ENCODE data around the gene BBIP1. TPM values are rescaled to one million over a fixed set of nuclear protein-coding genes. Genes with fewer than 3 reads are reported as not detected.
"Not testable (repeated sequence)": the region's sequence is repeated elsewhere in the genome, so short reads cannot be mapped to it uniquely, and the experiment has no call there.

Gene BBIP1
- polyA plus RNA-seq, 4 donors: 41.2 to 55.6 (median 54.0) TPM

GRCh38 chr10:110887560-110887959 lies 31.4 kb downstream of the BBIP1 start:
- no peak for DNase-seq (ENCODE audit: low read depth in 4 of 4, low spot score in 3 of 4)

- DNase-seq (ENCODE audit: low read depth in 4 of 4, low spot score in 3 of 4): no peak
These were observed 32.9 kb downstream of the BBIP1 start for GRCh38 chr10:110885932-110886674.

DNA sequence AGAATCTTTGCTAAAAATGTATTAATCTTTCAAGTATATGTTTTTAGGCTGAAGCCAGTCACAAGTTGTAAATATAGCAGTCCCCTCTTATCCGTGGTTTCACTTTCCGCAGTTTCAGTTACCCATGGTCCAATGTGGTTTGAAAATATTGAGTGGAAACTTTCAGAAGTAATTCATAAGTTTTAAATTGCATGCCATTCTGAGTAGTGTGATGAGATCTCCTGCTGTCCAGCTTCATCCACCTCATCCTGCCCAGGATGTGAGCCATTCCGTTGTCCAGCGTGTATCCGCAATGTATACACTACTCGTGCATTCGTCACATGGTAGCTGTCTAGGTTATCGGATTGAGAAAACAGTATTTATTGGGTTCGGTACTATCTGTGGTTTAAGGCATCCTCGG lies 35.1 kb downstream of the BBIP1 start:
- DNase-seq (ENCODE audit: low read depth in 4 of 4, low spot score in 3 of 4): no peak

DNA sequence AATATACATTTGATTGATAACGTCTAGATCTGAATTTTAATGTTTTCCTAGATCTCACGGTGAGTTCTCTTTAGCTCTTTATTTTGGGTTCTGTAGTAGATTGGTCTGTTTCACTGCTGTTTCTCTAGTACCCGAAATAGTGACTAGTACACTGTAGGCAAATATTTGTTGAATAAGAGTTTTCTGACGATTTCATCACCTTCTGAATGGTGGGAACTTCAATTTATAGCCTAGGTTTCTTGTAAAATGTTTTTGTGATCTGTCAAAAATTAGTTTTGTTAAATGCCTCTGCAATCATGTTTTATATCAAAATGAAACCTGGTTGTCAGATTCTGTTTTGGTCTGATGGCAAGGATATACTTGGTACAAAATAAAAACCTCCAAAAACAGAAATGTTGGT lies 37.1 kb downstream of the BBIP1 start:
- DNase-seq (ENCODE audit: low read depth in 4 of 4, low spot score in 3 of 4): no peak

GRCh38 chr10:110881247-110881646 lies 37.7 kb downstream of the BBIP1 start:
- no peak for DNase-seq (ENCODE audit: low read depth in 4 of 4, low spot score in 3 of 4)

DNA sequence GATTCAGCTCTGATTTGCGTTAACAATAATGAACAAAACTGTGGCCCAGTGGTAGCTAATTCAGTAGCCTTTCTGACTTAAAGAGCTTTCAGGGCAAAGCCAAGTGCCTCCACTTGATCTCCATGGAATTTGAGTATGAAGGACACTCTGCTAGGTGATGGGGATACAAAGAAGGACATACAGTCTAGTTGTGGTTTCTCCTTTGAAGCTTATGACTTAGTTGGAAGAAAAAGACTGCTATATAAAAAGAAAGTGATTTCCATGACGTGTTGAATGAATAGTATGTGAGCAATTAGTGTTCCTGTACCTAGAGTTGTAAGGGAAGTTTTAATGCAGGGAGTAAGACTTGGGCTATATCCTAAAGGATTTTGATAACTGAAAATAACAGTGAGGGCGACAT lies 39.0 kb downstream of the BBIP1 start:
- no peak for DNase-seq (ENCODE audit: low read depth in 4 of 4, low spot score in 3 of 4)

DNA sequence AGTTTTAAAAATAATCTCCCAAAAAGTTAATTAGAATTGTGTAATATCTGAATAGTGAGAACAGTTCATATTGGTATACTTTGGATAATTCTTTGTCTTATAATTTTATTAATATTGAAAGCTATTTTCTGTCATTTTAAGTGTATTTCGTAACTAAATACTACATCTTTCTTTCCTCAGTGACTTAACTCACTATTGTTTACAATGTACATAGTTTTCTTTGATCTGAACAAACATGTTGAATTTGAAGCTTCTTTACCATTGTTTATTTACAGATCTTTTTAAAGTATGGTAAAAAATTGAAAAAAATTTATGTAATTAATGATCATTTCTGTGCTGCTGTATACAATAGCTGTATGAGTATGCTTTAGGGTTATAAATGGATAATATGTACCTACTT lies 42.2 kb downstream of the BBIP1 start:
- no peak for DNase-seq (ENCODE audit: low read depth in 4 of 4, low spot score in 3 of 4)

DNA sequence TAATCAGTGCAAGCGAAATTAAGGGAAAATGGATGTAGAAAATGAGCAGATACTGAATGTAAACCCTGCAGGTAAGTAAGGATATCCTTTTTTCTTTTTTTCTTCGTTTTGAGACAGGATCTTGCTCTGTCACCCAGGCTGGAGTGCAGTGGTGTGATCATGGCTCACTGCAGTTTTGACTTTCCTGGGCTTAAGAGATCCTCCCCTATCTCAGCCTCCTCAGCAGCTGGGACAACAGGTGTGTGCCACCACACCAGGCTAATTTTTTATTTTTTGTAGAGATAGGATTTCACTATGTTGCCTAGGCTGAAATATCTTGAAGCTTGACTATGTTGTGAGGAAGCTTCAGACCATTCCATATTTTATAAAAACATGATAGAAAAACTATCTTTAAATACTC lies 43.0 kb downstream of the BBIP1 start:
- no peak for DNase-seq (ENCODE audit: low read depth in 4 of 4, low spot score in 3 of 4)

DNA sequence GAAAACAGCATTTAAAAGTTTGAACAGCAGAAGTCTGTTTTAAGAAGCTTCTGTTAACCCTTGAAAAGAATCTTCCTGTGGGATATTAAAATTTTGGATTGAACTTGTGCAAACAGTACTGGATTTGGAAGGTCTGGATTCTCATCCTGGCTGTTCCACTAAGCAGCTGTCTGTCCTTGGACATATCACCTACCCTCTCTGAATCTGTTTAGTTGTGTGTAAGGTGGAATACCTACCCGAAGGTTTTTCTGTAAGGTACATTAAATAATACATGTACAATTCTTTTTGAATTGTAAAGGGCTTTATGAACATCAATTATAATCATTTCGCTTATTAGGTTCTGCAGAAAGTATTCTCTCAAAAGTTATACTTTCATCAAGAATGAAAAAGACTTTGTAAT lies 45.0 kb downstream of the BBIP1 start:
- no peak for DNase-seq (ENCODE audit: low read depth in 4 of 4, low spot score in 3 of 4)

DNA sequence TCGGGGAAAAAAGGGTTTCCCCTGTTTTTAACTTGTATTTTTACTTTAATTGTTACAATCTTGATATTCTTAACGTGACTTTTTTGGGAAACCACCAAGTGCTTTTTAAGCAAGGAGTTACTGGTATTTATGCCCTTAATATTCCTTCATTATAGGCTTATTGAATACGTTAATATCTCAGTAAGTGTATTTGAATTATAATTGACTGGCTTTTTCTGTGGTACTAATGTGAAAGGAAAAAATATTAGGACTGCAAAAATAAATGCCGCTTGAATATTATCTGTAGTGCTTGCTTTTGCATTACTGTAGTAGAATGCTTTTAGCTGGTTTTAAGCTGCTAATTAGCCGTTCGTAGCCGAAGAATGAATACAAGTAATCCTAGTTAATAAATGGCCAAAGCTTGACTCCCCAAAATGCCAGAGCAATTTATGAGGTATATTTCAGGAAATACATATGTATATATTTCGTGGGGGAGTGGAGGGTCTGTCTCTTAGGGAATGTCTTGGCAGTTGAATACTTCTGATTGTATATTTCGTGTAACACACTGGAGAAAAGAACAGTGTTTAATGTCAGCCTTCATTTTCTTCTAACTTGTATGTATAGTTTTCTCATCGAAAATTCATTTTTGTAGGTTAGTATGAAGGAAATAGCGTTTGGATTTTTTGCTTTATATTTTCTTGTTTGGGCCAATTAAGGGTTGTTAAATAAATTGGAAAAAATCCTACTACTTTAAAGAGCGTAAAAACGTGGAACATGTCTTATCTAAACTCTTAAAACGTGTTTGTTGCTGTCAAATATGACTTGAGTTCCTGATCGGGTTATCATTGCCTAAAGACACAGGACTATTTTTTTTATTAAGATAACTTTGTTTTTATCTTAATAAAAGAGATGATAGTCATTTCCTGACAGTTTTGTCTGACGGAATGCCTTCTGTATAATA lies 45.7 kb downstream of the BBIP1 start:
- no peak for DNase-seq (ENCODE audit: low read depth in 4 of 4, low spot score in 3 of 4)

DNA sequence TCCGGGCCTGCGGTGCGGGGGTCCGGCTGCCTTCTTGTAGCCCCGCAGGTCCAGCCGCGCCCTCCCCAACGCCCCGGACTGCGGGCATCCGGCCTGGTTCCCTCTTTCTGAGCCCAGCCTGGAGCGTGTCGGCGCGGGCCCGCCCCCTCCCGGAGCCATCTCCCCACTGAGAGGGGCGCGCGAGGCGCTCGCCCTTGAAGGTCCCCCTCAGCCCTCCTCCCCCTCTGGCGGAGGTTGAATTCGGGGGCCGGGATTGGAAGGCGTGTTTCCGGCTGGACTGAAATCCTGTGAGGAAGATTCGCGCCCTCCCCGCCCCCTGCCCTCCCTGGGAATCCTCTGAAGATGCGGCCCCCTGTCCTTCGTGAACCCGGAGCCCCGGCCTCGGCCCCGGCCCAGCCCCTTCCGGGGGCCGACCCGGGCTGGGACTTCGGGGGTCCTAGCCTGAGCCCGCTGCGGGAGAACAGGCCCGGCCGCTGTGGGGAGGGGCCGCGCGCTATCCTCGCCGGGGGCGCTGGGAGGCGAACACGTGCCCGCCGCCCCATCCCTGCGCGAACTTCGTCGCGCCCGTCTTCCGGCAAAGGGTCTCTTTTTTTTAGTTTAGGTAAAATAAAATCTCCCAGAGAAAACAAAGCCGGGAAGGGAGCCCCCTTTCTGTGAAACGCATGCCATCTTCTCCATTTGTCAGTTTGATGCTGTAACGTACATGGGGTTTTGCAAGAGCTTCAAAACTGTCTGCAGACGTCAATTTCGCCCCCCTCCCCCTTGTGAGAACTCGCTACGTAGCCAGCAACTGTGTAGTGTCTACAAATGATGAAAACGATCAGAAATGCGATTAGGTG lies 46.6 kb downstream of the BBIP1 start:
- peak; percentile 62 to 68 (median 64) for DNase-seq (ENCODE audit: low read depth in 4 of 4, low spot score in 3 of 4)

GRCh38 chr10:110871298-110872084 lies 47.5 kb downstream of the BBIP1 start, which contains the start of gene PDCD4:
TSS of gene PDCD4 (plus strand) at chr10:110871928. CDS start at chr10:110876028, 4,100 bp downstream.
- DNase-seq (ENCODE audit: low read depth in 4 of 4, low spot score in 3 of 4): peak; percentile 98 to 99 (median 99)

DNA sequence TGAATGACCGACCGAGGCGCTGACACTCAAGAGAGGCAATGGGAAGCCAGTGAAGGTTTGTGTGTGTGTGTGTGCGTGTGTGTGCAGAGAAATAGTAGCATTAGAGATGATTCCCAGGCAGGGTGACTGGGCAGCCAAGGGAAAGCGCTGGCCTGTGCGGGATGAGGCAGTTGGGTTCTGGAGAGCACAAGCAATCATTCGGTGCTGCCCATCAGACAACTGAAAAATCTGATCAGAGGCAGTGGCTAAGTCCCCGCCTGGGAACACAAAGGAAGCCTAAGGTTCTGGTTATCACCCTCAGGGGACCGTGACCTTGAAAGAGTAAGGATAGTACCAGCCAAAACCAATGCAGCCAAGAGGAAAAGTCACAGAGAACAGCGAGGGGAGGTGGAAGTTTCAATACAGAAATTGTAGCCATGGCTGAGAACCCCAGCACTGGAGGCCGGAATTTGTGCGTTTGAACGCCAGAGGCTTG lies 48.1 kb downstream of the BBIP1 start:
- no peak for DNase-seq (ENCODE audit: low read depth in 4 of 4, low spot score in 3 of 4)

GRCh38 chr10:110868981-110869380 lies 50.0 kb downstream of the BBIP1 start:
- DNase-seq (ENCODE audit: low read depth in 4 of 4, low spot score in 3 of 4): no peak

- no peak for DNase-seq (ENCODE audit: low read depth in 4 of 4, low spot score in 3 of 4)
These were observed 51.0 kb downstream of the BBIP1 start for GRCh38 chr10:110867807-110868465.

- not testable (repeated sequence) for DNase-seq (ENCODE audit: low read depth in 4 of 4, low spot score in 3 of 4)
These were observed 51.8 kb downstream of the BBIP1 start for GRCh38 chr10:110867011-110867806.

- DNase-seq (ENCODE audit: low read depth in 4 of 4, low spot score in 3 of 4): no peak
These were observed 53.0 kb downstream of the BBIP1 start for GRCh38 chr10:110865809-110866482.

All from right renal pelvis (tissue), 4 donors.